Upper lobe of left lung (tissue), 6 donors: ENCODE data around the gene FAM187B. TPM values are rescaled to one million over a fixed set of nuclear protein-coding genes. Genes with fewer than 3 reads are reported as not detected.

Experiments
- ATAC-seq, 2 donors: fragments of 200-7000 bp; cut with Tn5 transposase; one replicate each; pipeline ENCODE4 v1.9.1; 2022; ENCODE audit warnings: mild to moderate bottlenecking in 2 of 2, moderate library complexity in 2 of 2; ENCODE audit not compliant: low FRiP score in 2 of 2
- DNase-seq, 2 donors: peaks; one replicate each; pipeline ENCODE4 v3.0.0-alpha.2; 2019 to 2020
- H3K27ac ChIP-seq, 4 donors: fragments of 200-600 bp; sonication (generic); one replicate each; pipeline ENCODE4 v1.5.1; 2016 to 2019
- H3K27me3 ChIP-seq, 4 donors: fragments of 200-600 bp; sonication (generic); one replicate each; pipeline ENCODE4 v1.5.1; 2017 to 2019
- H3K36me3 ChIP-seq, 4 donors: fragments of 200-600 bp; sonication (generic); one replicate each; pipeline ENCODE4 v1.5.1; 2016 to 2019
- H3K4me1 ChIP-seq, 4 donors: fragments of 200-600 bp; sonication (generic); one replicate each; pipeline ENCODE4 v1.5.1; 2018 to 2019
- H3K4me3 ChIP-seq, 4 donors: fragments of 200-600 bp; sonication (generic); one replicate each; pipeline ENCODE4 v1.5.1; 2017 to 2019; ENCODE audit warnings: mild to moderate bottlenecking in 2 of 4, moderate library complexity in 1 of 4
- H3K9me3 ChIP-seq, 4 donors: fragments of 200-600 bp; sonication (generic); one replicate each; pipeline ENCODE4 v1.5.1; 2018 to 2019
- EP300 ChIP-seq, 4 donors: sonication (generic); formaldehyde crosslinking; IDR thresholded peaks; one replicate each; pipeline ENCODE4 v1.5.1; 2017; ENCODE audit warnings: antibody characterized with exemption in 4 of 4, control low read depth in 2 of 4
- POLR2A ChIP-seq, 4 donors: fragments of 450-650 bp; IDR thresholded peaks; one replicate each; pipeline ENCODE4 v1.5.1; 2016 to 2017; ENCODE audit warnings: antibody characterized with exemption in 4 of 4, mild to moderate bottlenecking in 2 of 4
- POLR2AphosphoS5 ChIP-seq, 2 donors: sonication (generic); formaldehyde crosslinking; IDR thresholded peaks; one replicate each; pipeline ENCODE4 v1.5.1; 2017; ENCODE audit warnings: antibody characterized with exemption in 2 of 2
- WGBS, 2 donors: methylation state at CpG; one replicate each; pipeline ENCODE4 v1.1.5; 2017 to 2018; 5-methylcytosine and 5-hydroxymethylcytosine counted together
- total RNA-seq, 6 donors: library from RNA; depleted of rRNA in 4 of 6; stranded (reverse); fragments of >200 nt in 4 of 6; gene quantifications; one replicate each; pipeline versions ENCODE4 v1.1.0 to v1.2.1, GENCODE V29; 2016 to 2021
- TF ChIP-seq, protein P1 (sequence below), 6 experiments: fragments of 450-650 bp in 4 of 6; fragments of 200-600 bp in 2 of 6; sonication (generic) in 2 of 6; IDR thresholded peaks; one replicate each; pipeline ENCODE4 v1.5.1; 2016 to 2019; ENCODE audit warnings: antibody characterized with exemption in 6 of 6
- donor health status: DM: no; HTN: no; CAD: no; lungs with moderate emphysema.
- donor health status: DM: no; HTN: yes; CAD: no; lungs with severe emphysema.

Gene FAM187B
- total RNA-seq = not detected

DNA sequence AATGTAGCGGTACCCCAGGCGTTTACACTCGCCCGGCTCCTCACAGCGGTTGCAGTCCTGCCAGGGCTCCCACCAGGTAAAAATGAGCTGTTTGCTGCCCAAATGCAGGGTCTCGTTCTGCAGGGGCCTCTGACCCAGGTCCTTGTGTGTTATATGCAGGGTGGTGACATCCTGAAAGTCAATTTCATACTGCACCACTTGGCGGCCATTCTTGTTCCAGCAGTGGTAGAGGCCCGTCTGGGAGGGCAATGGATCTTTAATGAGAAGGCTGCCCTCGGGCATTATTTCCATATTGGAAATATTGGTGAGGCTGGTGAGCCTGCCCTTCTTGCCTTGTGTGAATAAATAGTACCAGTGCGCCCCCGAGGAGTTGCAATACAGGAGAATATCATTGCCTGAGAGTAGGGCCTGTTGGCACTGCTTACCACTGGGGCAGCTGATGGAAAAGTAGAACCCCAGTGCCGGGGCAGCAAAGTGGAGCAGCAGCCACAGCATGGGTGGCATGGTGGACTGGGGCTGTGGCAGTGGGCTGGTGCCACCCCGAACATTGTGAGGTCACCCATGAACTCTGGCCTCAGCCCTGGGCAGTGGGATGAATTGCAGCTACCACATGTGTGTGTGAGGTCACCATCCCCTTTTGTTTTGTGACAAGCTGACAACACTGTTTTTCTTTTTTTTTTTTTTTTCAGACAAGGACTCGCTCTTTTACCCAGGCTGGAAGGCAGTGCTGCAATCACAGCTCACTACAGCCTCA, at the start of gene FAM187B:
TSS of gene FAM187B (minus strand) at position 563 of the 754 bp plus-strand sequence. CDS start at position 504, 59 bp downstream.
- TF ChIP-seq POLR2AphosphoS5 (IDR thresholded peaks at IDR 0.05) (no peak), EP300 (IDR thresholded peaks at IDR 0.05) (no peak), POLR2A (IDR thresholded peaks at IDR 0.05) (no peak)
- TF ChIP-seq, protein P1, sequence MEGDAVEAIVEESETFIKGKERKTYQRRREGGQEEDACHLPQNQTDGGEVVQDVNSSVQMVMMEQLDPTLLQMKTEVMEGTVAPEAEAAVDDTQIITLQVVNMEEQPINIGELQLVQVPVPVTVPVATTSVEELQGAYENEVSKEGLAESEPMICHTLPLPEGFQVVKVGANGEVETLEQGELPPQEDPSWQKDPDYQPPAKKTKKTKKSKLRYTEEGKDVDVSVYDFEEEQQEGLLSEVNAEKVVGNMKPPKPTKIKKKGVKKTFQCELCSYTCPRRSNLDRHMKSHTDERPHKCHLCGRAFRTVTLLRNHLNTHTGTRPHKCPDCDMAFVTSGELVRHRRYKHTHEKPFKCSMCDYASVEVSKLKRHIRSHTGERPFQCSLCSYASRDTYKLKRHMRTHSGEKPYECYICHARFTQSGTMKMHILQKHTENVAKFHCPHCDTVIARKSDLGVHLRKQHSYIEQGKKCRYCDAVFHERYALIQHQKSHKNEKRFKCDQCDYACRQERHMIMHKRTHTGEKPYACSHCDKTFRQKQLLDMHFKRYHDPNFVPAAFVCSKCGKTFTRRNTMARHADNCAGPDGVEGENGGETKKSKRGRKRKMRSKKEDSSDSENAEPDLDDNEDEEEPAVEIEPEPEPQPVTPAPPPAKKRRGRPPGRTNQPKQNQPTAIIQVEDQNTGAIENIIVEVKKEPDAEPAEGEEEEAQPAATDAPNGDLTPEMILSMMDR (IDR thresholded peaks at IDR 0.05) = no peak
- H3K9me3 ChIP-seq = no peaks in the 10 kb centered on the region
- H3K27ac ChIP-seq = no peak within 1 kb of the TSS
- no peak within 1 kb of the TSS for H3K4me3 ChIP-seq
- H3K36me3 ChIP-seq = no peaks in the 10 kb centered on the region
- peaks cover 0 to 11% (median 7%) of the 10 kb centered on the region in 4 donors for H3K4me1 ChIP-seq
- no peaks in the 10 kb centered on the region for H3K27me3 ChIP-seq
- ATAC-seq (no peak), DNase-seq (no peak)
- 92 to 94% methylated on average over 13 to 14 of the region's 14 CpGs for WGBS, 2 donors

DNA sequence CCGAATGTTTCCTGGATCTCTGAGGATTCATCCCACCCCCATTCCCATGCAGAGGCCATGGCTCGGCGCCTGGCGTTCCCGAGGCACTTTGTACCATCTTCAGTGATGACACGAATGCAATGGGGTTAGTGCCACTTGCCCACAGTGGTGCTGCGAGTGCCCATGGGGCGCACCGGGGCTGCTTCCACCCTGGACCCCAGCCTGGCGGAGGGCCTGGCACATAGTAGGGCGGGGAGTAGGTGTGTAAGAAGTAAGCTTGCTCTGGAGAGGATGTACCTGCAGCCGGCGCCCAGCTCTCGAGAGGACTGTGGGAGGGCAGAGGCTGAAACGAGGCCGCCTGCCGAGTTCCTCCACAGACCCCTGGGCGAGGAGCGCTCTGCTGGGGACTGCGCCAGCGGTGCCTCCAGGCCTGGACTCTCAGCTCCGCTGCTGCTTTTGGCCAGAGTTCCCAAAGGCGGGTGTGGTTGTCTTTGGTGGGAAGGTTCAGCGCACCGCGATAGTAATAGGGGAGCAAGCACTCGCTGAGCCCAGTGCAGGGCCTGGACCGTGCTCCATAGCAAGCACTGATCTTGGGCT, 48.3 kb upstream of the FAM187B start:
- H3K9me3 ChIP-seq = no peaks in the 10 kb centered on the region
- TF ChIP-seq POLR2A (IDR thresholded peaks at IDR 0.05) (no peak), POLR2AphosphoS5 (IDR thresholded peaks at IDR 0.05) (no peak), EP300 (IDR thresholded peaks at IDR 0.05) (no peak)
- TF ChIP-seq, protein P1 (IDR thresholded peaks at IDR 0.05) = no peak
- ATAC-seq = no peak

DNA sequence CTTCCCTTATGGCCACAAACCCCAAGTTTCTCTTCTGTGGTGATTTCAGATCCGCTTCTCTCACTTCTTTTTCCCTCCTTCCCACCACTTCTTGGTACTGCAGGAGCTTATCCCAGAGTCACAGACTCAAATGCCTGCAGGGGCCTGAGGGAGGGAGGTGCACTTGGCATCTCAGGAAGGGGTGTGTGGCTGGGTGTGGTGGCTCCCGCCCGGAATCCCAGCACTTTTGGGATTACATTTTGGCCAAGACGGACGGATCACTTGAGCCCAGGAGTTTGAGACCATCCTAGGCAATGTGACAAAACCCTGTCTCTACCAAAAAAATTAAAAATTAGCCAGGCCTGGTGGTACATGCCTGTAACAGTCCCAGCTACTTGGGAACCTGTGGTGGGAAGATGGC, 45.8 kb upstream of the FAM187B start:
- ATAC-seq = no peak
- Histone ChIP-seq H3K36me3 (peaks cover 25 to 89% (median 78%) of the 10 kb centered on the region in 4 donors), H3K4me1 (peaks cover 9 to 29% (median 16%) of the 10 kb centered on the region in 4 donors), H3K4me3 (no peak overlapping the region), H3K27ac (no peak overlapping the region), H3K9me3 (no peaks in the 10 kb centered on the region), H3K27me3 (no peaks in the 10 kb centered on the region)
- no peak for DNase-seq
- no peak for TF ChIP-seq POLR2A (IDR thresholded peaks at IDR 0.05)
- no peak for TF ChIP-seq POLR2AphosphoS5 (IDR thresholded peaks at IDR 0.05)
- TF ChIP-seq, protein P1 (IDR thresholded peaks at IDR 0.05) = no peak
- TF ChIP-seq EP300 (IDR thresholded peaks at IDR 0.05) = no peak
- WGBS, 2 donors = 73 to 91% methylated on average over 5 of the region's 5 CpGs

More for the DNA sequence above, 48.3 kb upstream of the FAM187B start:
- H3K27ac ChIP-seq = no peak overlapping the region
- DNase-seq = peak in 1 of 2 donors; percentile 63
- peaks cover 18 to 81% (median 68%) of the 10 kb centered on the region in 4 donors for H3K36me3 ChIP-seq
- no peaks in the 10 kb centered on the region for H3K27me3 ChIP-seq
- 92 to 97% methylated on average over 24 to 27 of the region's 28 CpGs for WGBS, 2 donors
- no peak overlapping the region for H3K4me3 ChIP-seq
- peaks cover 0 to 27% (median 9%) of the 10 kb centered on the region in 4 donors for H3K4me1 ChIP-seq

DNA sequence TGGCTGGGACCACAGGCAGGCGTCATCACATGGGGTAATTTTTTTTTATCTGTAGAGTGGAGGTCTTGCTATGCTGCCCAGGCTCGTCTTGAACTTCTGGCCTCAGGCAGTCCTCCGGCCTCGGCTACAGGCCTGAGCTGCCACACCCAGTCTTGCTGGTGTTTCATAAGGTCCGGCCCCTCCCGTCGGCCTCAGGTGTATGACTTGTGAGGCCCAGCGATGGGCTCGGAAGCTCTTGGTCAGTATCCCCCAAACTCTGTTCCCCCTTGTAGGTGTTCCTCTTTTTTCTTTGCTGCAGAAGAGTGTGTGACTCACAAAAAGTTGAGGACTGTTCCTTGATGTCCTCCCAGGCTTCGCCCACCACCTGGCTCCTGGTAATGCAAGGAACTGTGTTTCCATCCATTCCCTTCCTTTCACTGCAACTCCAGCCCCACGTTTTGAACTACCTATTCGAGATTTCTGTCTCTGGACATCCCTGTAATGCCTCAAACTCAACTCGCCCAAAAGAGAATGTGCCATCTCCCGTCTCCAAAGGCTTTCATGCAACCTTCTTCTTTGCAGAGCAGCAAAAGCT, 45.2 kb upstream of the FAM187B start:
- Histone ChIP-seq H3K9me3 (no peaks in the 10 kb centered on the region), H3K27ac (no peak overlapping the region), H3K4me3 (no peak overlapping the region), H3K4me1 (peaks cover 9 to 29% (median 16%) of the 10 kb centered on the region in 4 donors), H3K27me3 (no peaks in the 10 kb centered on the region), H3K36me3 (peaks cover 25 to 84% (median 73%) of the 10 kb centered on the region in 4 donors)
- no peak for TF ChIP-seq POLR2AphosphoS5 (IDR thresholded peaks at IDR 0.05)
- TF ChIP-seq, protein P1 (IDR thresholded peaks at IDR 0.05) = no peak
- no peak for DNase-seq
- 77 to 82% methylated on average over 12 to 14 of the region's 14 CpGs for WGBS, 2 donors
- no peak for ATAC-seq
